ENCODE data around the gene CCNF.

DNA sequence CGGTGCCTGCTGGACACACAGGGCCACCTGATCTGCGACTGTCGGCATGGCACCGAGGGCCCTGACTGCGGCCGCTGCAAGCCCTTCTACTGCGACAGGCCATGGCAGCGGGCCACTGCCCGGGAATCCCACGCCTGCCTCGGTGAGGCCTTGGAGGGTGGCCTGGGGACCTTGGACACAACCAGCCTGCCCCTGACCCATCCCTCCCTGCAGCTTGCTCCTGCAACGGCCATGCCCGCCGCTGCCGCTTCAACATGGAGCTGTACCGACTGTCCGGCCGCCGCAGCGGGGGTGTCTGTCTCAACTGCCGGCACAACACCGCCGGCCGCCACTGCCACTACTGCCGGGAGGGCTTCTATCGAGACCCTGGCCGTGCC, 43.2 kb downstream of the CCNF start:
- TF ChIP-seq POLR2AphosphoS5 (IDR thresholded peaks at IDR 0.05; ENCODE audit: low read depth, low read length) (no peak), SIN3A (IDR thresholded peaks at IDR 0.05; ENCODE audit: borderline replicate concordance, insufficient read depth, low read length) (no peak), TAF1 (IDR thresholded peaks at IDR 0.05; ENCODE audit: borderline replicate concordance, insufficient read depth, low read length) (no peak)
- TF ChIP-seq, protein P1, sequence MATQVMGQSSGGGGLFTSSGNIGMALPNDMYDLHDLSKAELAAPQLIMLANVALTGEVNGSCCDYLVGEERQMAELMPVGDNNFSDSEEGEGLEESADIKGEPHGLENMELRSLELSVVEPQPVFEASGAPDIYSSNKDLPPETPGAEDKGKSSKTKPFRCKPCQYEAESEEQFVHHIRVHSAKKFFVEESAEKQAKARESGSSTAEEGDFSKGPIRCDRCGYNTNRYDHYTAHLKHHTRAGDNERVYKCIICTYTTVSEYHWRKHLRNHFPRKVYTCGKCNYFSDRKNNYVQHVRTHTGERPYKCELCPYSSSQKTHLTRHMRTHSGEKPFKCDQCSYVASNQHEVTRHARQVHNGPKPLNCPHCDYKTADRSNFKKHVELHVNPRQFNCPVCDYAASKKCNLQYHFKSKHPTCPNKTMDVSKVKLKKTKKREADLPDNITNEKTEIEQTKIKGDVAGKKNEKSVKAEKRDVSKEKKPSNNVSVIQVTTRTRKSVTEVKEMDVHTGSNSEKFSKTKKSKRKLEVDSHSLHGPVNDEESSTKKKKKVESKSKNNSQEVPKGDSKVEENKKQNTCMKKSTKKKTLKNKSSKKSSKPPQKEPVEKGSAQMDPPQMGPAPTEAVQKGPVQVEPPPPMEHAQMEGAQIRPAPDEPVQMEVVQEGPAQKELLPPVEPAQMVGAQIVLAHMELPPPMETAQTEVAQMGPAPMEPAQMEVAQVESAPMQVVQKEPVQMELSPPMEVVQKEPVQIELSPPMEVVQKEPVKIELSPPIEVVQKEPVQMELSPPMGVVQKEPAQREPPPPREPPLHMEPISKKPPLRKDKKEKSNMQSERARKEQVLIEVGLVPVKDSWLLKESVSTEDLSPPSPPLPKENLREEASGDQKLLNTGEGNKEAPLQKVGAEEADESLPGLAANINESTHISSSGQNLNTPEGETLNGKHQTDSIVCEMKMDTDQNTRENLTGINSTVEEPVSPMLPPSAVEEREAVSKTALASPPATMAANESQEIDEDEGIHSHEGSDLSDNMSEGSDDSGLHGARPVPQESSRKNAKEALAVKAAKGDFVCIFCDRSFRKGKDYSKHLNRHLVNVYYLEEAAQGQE (IDR thresholded peaks at IDR 0.05; ENCODE audit: insufficient read depth in 1 of 2, low read depth in 2 of 2, low read length in 2 of 2), result no peak

All from PFSK-1 (cell line).